ENCODE data around the gene CRISP3. TPM values are rescaled to one million over a fixed set of nuclear protein-coding genes. Genes with fewer than 3 reads are reported as not detected.
"Not testable (repeated sequence)": the region's sequence is repeated elsewhere in the genome, so short reads cannot be mapped to it uniquely, and the experiment has no call there.

CRISP3 gene
- total RNA-seq, 1 donor: not detected

DNA sequence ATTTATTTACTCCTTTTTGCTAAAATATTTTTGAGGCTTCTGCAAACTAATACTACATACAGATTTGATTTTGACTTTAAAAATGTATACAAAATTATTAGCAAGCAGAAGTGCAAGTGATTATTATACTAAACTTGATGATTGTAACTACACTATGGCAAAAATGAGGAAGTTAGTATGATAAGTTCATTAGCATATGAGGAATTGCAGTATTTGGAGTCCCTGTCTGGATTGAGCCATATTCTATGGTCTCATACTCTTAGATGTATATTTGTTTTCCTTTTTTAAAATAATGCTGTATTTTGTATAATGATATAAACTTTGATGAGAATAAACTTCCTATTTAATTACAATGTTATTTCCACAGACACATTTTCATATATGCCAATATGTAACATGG, 13.9 kb downstream of the CRISP3 start:
- Histone ChIP-seq H3K4me1 (ENCODE audit: insufficient read depth, low read length) (no peaks in the 10 kb centered on the region), H3K27me3 (ENCODE audit: insufficient read depth, low read length) (no peaks in the 10 kb centered on the region), H3K4me3 (ENCODE audit: low read length) (no peak overlapping the region), H3K9me3 (ENCODE audit: low read depth, low read length) (no peaks in the 10 kb centered on the region)

DNA sequence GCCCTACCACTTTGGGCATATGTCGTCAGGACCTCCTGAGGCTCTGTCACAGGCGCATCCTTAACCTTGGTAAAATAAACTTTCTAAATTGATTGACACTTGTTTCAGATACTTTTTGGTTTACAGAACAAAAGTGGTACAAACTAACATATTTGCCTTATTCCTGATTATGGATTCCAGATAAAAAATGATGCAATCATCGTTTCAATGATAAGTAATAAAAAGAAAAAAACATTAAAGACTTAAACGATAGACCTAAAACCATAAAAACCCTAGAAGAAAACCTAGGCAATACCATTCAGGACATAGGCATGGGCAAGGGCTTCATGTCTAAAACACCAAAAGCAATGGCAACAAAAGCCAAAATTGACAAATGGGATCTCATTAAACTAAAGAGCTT, 20.3 kb downstream of the CRISP3 start:
- H3K9me3 ChIP-seq (ENCODE audit: low read depth, low read length); H3K27me3 ChIP-seq (ENCODE audit: insufficient read depth, low read length); H3K4me3 ChIP-seq (ENCODE audit: low read length); H3K4me1 ChIP-seq (ENCODE audit: insufficient read depth, low read length): not testable (repeated sequence)

DNA sequence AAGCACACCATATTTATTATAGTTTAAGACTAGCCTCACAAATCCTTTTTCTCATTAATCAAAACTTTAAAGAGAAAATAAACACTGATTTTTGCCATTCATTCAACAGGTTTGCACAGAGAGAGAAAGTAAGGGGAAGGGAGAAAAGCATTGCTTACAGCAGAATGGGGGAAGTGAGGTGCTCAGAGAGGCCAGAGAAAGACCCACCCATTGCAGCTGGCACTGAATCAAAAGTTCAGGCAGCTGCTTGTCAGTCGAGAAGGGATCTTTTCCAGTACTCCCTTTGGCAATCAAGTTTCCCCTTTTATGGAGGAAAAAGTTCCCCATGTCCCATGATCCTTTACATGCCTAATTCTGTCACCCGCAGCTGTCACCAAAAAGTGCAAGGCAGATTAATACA, 22.9 kb downstream of the CRISP3 start:
- H3K27me3 ChIP-seq (ENCODE audit: insufficient read depth, low read length): no peaks in the 10 kb centered on the region
- no peaks in the 10 kb centered on the region for H3K4me1 ChIP-seq (ENCODE audit: insufficient read depth, low read length)
- no peaks in the 10 kb centered on the region for H3K9me3 ChIP-seq (ENCODE audit: low read depth, low read length)
- H3K4me3 ChIP-seq (ENCODE audit: low read length): no peak overlapping the region

DNA sequence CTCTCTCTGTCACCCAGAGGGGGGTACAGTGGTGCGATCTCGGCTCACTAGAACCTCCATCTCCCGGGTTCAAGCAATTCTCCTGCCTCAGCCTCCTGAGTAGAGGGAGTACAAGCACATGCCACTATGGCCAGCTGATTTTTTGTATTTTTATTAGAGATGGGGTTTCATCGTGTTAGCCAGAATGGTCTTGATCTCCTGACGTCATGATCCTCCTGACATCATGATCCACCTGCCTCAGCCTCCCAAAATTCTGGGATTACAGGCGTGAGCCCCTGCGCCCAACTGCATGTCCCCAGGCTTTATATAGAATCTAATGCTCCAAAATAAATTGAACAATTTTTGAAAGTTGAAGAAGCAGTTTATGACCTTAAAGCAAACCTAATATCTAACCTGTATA, 23.8 kb downstream of the CRISP3 start:
- Histone ChIP-seq H3K27me3 (ENCODE audit: insufficient read depth, low read length) (no peaks in the 10 kb centered on the region), H3K4me3 (ENCODE audit: low read length) (no peak overlapping the region), H3K9me3 (ENCODE audit: low read depth, low read length) (no peaks in the 10 kb centered on the region), H3K4me1 (ENCODE audit: insufficient read depth, low read length) (no peaks in the 10 kb centered on the region)

- H3K4me3 ChIP-seq (ENCODE audit: low read length): no peak within 1 kb of the TSS
- no peaks in the 10 kb centered on the region for H3K9me3 ChIP-seq (ENCODE audit: low read depth, low read length)
- no peaks in the 10 kb centered on the region for H3K4me1 ChIP-seq (ENCODE audit: insufficient read depth, low read length)
- no peaks in the 10 kb centered on the region for H3K27me3 ChIP-seq (ENCODE audit: insufficient read depth, low read length)
These were observed 30.8 kb downstream of the CRISP3 start, which contains the start of gene CRISP2 for GRCh38 chr6:49713346-49713745. Gene CRISP2, minus strand, starts transcription at chr6:49713543. Its CDS starts 4,347 bp downstream, at chr6:49709196.

- no peaks in the 10 kb centered on the region for H3K4me1 ChIP-seq (ENCODE audit: insufficient read depth, low read length)
- no peaks in the 10 kb centered on the region for H3K27me3 ChIP-seq (ENCODE audit: insufficient read depth, low read length)
- no peaks in the 10 kb centered on the region for H3K9me3 ChIP-seq (ENCODE audit: low read depth, low read length)
- H3K4me3 ChIP-seq (ENCODE audit: low read length): no peak overlapping the region
These were observed 45.7 kb downstream of the CRISP3 start for GRCh38 chr6:49698478-49698877.

DNA sequence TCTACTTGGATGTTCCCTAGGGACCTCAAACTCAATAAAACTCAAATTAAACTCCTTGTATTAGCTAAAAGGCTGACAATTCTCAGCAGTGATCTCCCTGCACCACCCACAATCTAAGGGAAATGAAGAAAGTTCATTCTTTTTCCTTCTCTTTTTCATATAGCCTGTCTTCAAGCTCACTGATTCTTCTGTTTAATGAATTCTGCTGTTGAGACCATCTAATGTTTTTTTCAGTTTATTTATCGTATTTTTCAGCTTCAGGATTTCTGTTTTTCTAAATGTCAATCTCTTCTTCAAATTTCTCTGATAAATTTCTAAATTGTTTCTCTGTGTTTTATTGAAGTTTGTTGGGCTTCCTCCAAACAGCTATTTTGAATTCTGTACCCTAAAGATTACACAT, 50.7 kb downstream of the CRISP3 start:
- Histone ChIP-seq H3K4me3 (ENCODE audit: low read length) (no peak overlapping the region), H3K4me1 (ENCODE audit: insufficient read depth, low read length) (no peaks in the 10 kb centered on the region), H3K9me3 (ENCODE audit: low read depth, low read length) (no peaks in the 10 kb centered on the region), H3K27me3 (ENCODE audit: insufficient read depth, low read length) (no peaks in the 10 kb centered on the region)

- Histone ChIP-seq H3K4me3 (ENCODE audit: low read length) (no peak overlapping the region), H3K9me3 (ENCODE audit: low read depth, low read length) (no peaks in the 10 kb centered on the region), H3K4me1 (ENCODE audit: insufficient read depth, low read length) (no peaks in the 10 kb centered on the region), H3K27me3 (ENCODE audit: insufficient read depth, low read length) (no peaks in the 10 kb centered on the region)
These were observed 51.7 kb downstream of the CRISP3 start for GRCh38 chr6:49692534-49692933.

Other genes with a start within 250 kb of the CRISP3 start
- gene GLYATL3, start 244.5 kb downstream of the CRISP3 start, total RNA-seq: not detected
- 0.21 TPM for gene C6orf141, start 193.7 kb downstream of the CRISP3 start, total RNA-seq
- not detected for gene RHAG, start 107.5 kb downstream of the CRISP3 start, total RNA-seq
- not detected for gene CRISP2, start 30.8 kb downstream of the CRISP3 start, total RNA-seq
- gene PGK2, start 42.9 kb upstream of the CRISP3 start, total RNA-seq: not detected
- not detected for gene CRISP1, start 122.1 kb upstream of the CRISP3 start, total RNA-seq
- gene DEFB114, start 219.8 kb upstream of the CRISP3 start, total RNA-seq: not detected
- not detected for gene DEFB113, start 225.2 kb upstream of the CRISP3 start, total RNA-seq